ENCODE results near the gene TCF7L2. TPM values are rescaled to one million over a fixed set of nuclear protein-coding genes. Genes with fewer than 3 reads are reported as not detected.

TCF7L2 gene
- total and polyA plus RNA-seq, 9 of the 15 experiments (the other 6 are each of a cell fraction or from before 2014, with no cell fraction given) = 0.32 to 2.8 (median 0.92) TPM

- no peak for DNase-seq (ENCODE audit: extremely low read depth in 1 of 4, low spot score in 3 of 4)
- Histone ChIP-seq H3K27me3 (ENCODE audit: control insufficient read depth in 2 of 2, insufficient read depth in 2 of 2, low read length in 2 of 2) (no peaks in the 10 kb centered on the region; a peak in 1 of 5 replicates), H3K36me3 (ENCODE audit: control insufficient read depth, insufficient read depth, low read length) (no peaks in the 10 kb centered on the region), H2AFZ (ENCODE audit: low read depth, low read length) (no peak overlapping the region), H3K79me2 (ENCODE audit: control insufficient read depth, insufficient read depth, low read length) (no peaks in the 10 kb centered on the region), H3K4me1 (replicated peaks in 1 of 2; ENCODE audit: control insufficient read depth in 2 of 2, insufficient read depth in 2 of 2, low read length in 2 of 2) (peaks cover 6 to 23% of the 10 kb centered on the region in 2 experiments; a peak in 3 of 5 replicates), H4K20me1 (replicated peaks; ENCODE audit: control insufficient read depth, insufficient read depth, low read length) (no peaks in the 10 kb centered on the region), H3K9ac (ENCODE audit: insufficient read depth in 1 of 2, low read depth in 2 of 2, low read length in 2 of 2) (no peak overlapping the region), H3K27ac (ENCODE audit: extremely low read depth, low read depth, low read length) (no peak overlapping the region), H3K9me3 (replicated peaks; ENCODE audit: control insufficient read depth, insufficient read depth, low read depth, low read length) (no peaks in the 10 kb centered on the region), H3K4me3 (no peak overlapping the region), H3K9me1 (ENCODE audit: control insufficient read depth, insufficient read depth, low read length) (no peaks in the 10 kb centered on the region), H3K4me2 (ENCODE audit: insufficient read depth, low read length) (no peak overlapping the region)
- intact Hi-C loops (cut with micrococcal nuclease) = no loop called here
- WGBS (ENCODE audit: insufficient coverage, low coverage, missing lambda C conversion rate) = 56% methylated on average over 10 of the region's 10 CpGs
- in situ Hi-C loops (cut with MboI) = no loop called here
- no TSS peak for BruUV-seq (replicated peaks)
- FAIRE-seq = no peak
- TF ChIP-seq SMARCE1 (IDR thresholded peaks at IDR 0.05) = 0 out of 2 replicates have a peak, but pooled peaks have one; percentile 58
- TF ChIP-seq ATF3 (IDR thresholded peaks at IDR 0.05) = peak; percentile 82
- TF ChIP-seq ATF3 (CRISPR knock-in tag; conservative IDR thresholded peaks at IDR 0.05) = no peak
- TF ChIP-seq SMARCA4 (IDR thresholded peaks at IDR 0.05) = peak; percentile 40; the same call in 1 of the 2 replicates
- peak; percentile 67 for TF ChIP-seq FOSL1 (tag; conservative IDR thresholded peaks at IDR 0.05)
- peak; percentile 78 for TF ChIP-seq JUN (IDR thresholded peaks at IDR 0.05; ENCODE audit: borderline replicate concordance, low read depth, low read length)
- no peak for TF ChIP-seq JUN (CRISPR knock-in tag; IDR thresholded peaks at IDR 0.05; ENCODE audit: borderline replicate concordance)
- peak; percentile 53; the same call in 1 of the 2 replicates for TF ChIP-seq ARID1B (IDR thresholded peaks at IDR 0.05)
- TF ChIP-seq RBM15 (IDR thresholded peaks at IDR 0.05; ENCODE audit: insufficient read depth, low read length) = no peak
- peak; percentile 75 to 88; a peak in 3 of 4 replicates for TF ChIP-seq FOXA3 (CRISPR knock-in tag; conservative IDR thresholded peaks at IDR 0.05 in 1 of 2, IDR thresholded peaks at IDR 0.05 in 1 of 2)
- TF ChIP-seq JUND (IDR thresholded peaks at IDR 0.05; ENCODE audit: borderline replicate concordance, low read depth, low read length) = peak; percentile 82
- TF ChIP-seq JUND (tag; IDR thresholded peaks at IDR 0.05; ENCODE audit: borderline replicate concordance, low read depth, low read length) = peak; percentile 83; the same call in 2 of the 3 replicates
- TF ChIP-seq ZEB2 (IDR thresholded peaks at IDR 0.05) = no peak
- TF ChIP-seq ZNF507 (tag; conservative IDR thresholded peaks at IDR 0.05) = no peak
- ATAC-seq = no peak
- ChIA-PET POLR2A (no interaction called here), CTCF (ENCODE audit: low intra/inter-chr PET ratio) (no interaction called here)
Measured at GRCh38 chr10:113093188-113094113, 143.4 kb downstream of the TCF7L2 start.
